Cardiac septum (tissue), 1 donor: Measurements from ENCODE around the gene CLEC10A. TPM values are rescaled to one million over a fixed set of nuclear protein-coding genes. Genes with fewer than 3 reads are reported as not detected.
"Not testable (repeated sequence)": the region's sequence is repeated elsewhere in the genome, so short reads cannot be mapped to it uniquely, and the experiment has no call there.

Source experiments
- DNase-seq: peaks from one replicate; pipeline ENCODE4 v3.0.0-alpha.2; 2020; ENCODE audit warnings: low spot score
- intact Hi-C: fragments of 100-400 bp; cut with DNase I; formaldehyde crosslinking; loops from one replicate; pipeline ENCODE4 v1.14.0; 2022
- total RNA-seq: library from RNA; stranded (reverse); fragmentation: NEBNext Ultra II Directional; extraction: Animal tissue kit (Norgen Biotek cat#: 25700); gene quantifications from one replicate; pipeline ENCODE4 v1.2.1, GENCODE V29; 2021
- donor health status: DM: no; HTN: no; CAD: no.

Gene CLEC10A
- total RNA-seq, 1 donor from 2014 or later, result 3.0 TPM

GRCh38 chr17:7109461-7110322 lies 29.6 kb upstream of the CLEC10A start:
- no peak for DNase-seq
- intact Hi-C loops, result no loop called here

GRCh38 chr17:7108981-7109380 lies 28.9 kb upstream of the CLEC10A start:
- no peak for DNase-seq
- intact Hi-C loops, result no loop called here

GRCh38 chr17:7108560-7108925 lies 28.5 kb upstream of the CLEC10A start:
- intact Hi-C loops, result no loop called here

GRCh38 chr17:7107795-7108559 lies 27.9 kb upstream of the CLEC10A start:
- DNase-seq, result no peak
- intact Hi-C loops, result no loop called here

More at GRCh38 chr17:7108560-7108925, 28.5 kb upstream of the CLEC10A start:
- no peak for DNase-seq

GRCh38 chr17:7107012-7107754 lies 27.1 kb upstream of the CLEC10A start:
- intact Hi-C loops, result no loop called here
- no peak for DNase-seq

- DNase-seq, result no peak
- intact Hi-C loops, result no loop called here
Observed at GRCh38 chr17:7102421-7102820, 22.4 kb upstream of the CLEC10A start.

GRCh38 chr17:7101531-7101930 lies 21.5 kb upstream of the CLEC10A start:
- intact Hi-C loops, result no loop called here
- no peak for DNase-seq

GRCh38 chr17:7100641-7101379 lies 20.8 kb upstream of the CLEC10A start:
- peak; percentile 29 for DNase-seq
- intact Hi-C loops, result not testable (repeated sequence)

GRCh38 chr17:7098802-7099459 lies 18.9 kb upstream of the CLEC10A start:
- DNase-seq, result peak; percentile 1
- intact Hi-C loops, result no loop called here

- intact Hi-C loops, result no loop called here
- no peak for DNase-seq
Observed at GRCh38 chr17:7097940-7098339, 17.9 kb upstream of the CLEC10A start.

- DNase-seq, result no peak
Observed at GRCh38 chr17:7095625-7096024, 15.6 kb upstream of the CLEC10A start.

GRCh38 chr17:7094652-7095019 lies 14.6 kb upstream of the CLEC10A start:
- DNase-seq, result peak; percentile 14
- intact Hi-C loops, result no loop called here

More at GRCh38 chr17:7095625-7096024, 15.6 kb upstream of the CLEC10A start:
- intact Hi-C loops, result no loop called here

GRCh38 chr17:7091311-7092005 lies 11.4 kb upstream of the CLEC10A start:
- DNase-seq, result peak; percentile 26
- intact Hi-C loops, result not testable (repeated sequence)

- intact Hi-C loops, result not testable (repeated sequence)
- peak; percentile 33 for DNase-seq
Observed at GRCh38 chr17:7089570-7089969, 9.5 kb upstream of the CLEC10A start.

GRCh38 chr17:7088442-7088841 lies 8.4 kb upstream of the CLEC10A start:
- DNase-seq, result peak; percentile 6
- intact Hi-C loops, result not testable (repeated sequence)

GRCh38 chr17:7084088-7084487 lies 4.0 kb upstream of the CLEC10A start:
- intact Hi-C loops, result no loop called here
- no peak for DNase-seq

GRCh38 chr17:7083592-7083991 lies 3.5 kb upstream of the CLEC10A start:
- intact Hi-C loops, result no loop called here
- DNase-seq, result no peak

- intact Hi-C loops, result no loop called here
- DNase-seq, result peak; percentile 57
Observed at GRCh38 chr17:7081341-7082062, 1.5 kb upstream of the CLEC10A start.
